Activated CD4-positive, alpha-beta T cell treated with anti-CD3 and anti-CD28 coated beads, Interleukin-2, amount 50 U/mL, for 1 hour (primary cell): ENCODE data around the gene SNPH.

ENCODE experiments used
- DNase-seq: peaks from one replicate; pipeline ENCODE4 v3.0.0-alpha.2; 2020

Gene SNPH

GRCh38 chr20:1287787-1288569 is 21.9 kb downstream of the SNPH start:
- no peak for DNase-seq

DNA sequence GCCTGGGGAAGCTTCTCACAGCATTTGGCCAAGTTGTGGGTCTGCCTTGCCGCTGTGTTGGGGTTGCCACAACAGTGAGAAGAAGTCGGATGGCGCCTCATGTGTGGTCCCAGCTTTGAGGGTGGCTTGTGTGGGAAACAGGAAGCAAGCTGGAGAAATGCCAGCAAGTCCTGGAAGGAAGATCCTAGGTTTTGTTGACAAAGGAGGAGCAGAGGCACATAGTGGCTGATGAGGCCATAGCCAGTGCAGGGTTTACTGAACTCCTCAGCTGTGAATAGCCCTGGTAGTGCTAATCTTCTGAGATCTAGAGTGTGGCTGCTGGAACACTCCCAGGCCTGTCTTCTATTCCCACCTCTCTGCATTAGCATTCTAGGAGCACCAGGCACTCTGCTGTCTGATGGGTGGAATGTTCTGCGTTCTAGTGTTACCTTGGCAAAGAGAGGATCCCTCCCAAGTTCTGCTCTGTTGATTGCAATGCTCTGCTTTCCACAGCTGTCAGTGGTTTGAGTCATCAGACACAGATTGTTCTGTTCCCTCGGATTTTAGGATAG is 25.2 kb downstream of the SNPH start:
- DNase-seq, result no peak

- no peak for DNase-seq
Measured at GRCh38 chr20:1292620-1293019, 26.5 kb downstream of the SNPH start.

GRCh38 chr20:1293641-1294379 is 27.7 kb downstream of the SNPH start:
- DNase-seq, result no peak

- no peak for DNase-seq
Measured at GRCh38 chr20:1294497-1294896, 28.4 kb downstream of the SNPH start.

- no peak for DNase-seq
Measured at GRCh38 chr20:1295276-1295930, 29.3 kb downstream of the SNPH start.

DNA sequence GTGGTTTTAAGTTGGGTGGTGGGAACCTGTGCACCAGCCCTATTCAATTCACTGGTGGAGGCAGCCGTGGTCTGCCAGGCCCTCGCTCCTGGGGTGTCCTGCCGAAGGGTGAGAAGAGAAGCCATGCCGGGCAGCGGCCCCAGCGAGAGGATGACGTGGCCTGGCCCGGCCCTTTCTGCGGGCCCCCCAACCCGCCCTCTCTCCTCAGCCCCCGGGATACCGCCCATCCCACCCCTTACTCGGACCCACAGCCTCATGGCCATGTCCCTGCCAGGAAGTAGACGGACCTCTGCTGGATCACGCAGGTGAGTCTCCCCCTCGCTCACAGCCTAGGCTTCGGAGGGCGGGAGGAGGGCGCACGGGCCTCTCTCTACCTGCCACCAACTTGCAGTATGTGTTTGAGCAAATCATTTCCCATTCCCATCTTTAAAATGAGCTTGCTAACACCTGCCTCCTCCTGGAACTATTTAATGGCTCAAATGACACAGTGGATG is 30.1 kb downstream of the SNPH start:
- no peak for DNase-seq

DNA sequence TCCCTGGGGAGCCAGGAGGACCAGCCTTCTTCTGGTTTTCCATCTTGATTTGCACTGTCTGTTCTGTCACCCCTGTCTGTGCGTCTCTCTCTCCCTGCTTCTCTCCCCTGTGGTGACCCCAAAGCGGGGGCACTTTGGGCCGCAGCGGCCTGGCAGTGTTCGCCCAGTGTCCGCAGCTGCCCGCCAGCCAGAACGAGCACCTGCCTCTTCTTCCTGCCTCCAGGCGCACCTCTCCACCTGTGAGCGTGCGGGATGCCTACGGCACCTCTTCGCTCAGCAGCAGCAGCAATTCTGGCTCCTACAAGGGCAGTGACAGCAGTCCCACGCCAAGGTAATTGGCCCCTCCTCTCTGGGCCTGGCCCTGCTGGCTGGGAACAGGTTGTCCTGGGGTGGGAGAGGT is 30.8 kb downstream of the SNPH start:
- DNase-seq, result no peak

GRCh38 chr20:1297486-1297885 is 31.4 kb downstream of the SNPH start:
- DNase-seq, result no peak

DNA sequence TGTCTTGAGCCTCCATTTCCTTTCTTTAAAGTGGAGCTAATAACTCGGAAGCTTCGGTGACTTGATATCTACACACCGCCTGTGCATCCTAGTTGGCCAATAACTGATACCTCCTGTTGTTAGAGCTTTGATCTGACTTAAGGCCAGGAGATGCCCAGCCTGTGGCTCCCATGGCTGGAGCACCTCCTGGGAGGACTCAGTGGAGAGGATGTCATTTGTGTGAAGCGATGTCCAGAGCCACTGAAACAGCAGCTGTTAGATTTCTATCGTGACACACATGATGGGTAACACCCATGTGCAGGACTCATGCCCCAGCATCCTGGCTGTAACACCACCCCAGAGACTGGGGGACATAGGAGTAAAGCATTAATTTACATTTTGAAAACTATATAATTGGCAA is 32.1 kb downstream of the SNPH start:
- no peak for DNase-seq

DNA sequence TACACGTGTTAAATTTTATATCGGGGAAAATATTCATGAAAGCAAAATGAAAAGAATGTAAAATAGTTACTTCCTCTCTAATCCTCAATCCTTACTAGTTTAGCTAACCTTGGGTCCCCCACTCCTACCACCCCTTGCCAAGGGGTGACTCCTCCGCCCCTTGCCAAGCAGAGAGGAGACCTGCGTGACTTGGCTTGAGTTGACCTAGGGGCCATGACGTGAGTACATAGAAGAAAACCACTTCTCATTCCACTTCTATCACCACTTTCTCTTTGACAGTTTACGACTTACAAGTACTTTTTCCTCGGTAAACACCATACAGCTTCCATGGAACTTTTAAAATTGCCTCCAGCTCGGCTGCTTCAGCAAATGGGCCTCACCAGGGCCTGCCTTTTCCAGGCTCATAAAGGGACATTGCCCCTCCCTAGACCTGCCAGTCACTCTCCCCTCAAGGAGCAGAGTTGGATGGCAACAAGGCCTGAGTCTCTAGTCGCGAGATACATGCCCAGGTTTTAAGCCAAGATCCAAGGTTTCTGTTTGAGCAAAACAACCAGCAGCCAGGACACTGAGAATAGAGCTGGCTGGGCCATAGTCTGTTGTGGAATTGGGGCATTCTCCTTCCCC is 32.9 kb downstream of the SNPH start:
- DNase-seq, result no peak

DNA sequence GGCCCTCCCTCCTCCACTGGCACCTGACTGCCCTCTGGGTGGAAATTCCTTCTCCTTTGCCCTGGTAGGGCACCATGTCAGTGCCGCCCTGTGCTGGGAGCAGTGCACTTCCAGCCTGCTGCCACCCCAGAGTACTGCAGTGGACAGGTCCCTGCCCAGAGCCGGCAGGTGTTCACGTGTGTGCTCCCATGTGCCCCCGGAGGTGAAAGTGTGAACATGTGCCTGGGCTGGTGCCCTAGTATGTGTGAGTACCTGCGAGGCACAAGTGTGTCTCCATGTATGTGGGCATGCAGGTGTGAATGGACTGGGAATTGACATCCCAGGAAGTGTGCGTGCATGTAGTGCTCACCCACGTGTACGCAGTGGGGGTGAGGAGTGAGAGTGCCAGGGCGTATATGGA is 33.4 kb downstream of the SNPH start:
- peak; percentile 42 for DNase-seq

DNA sequence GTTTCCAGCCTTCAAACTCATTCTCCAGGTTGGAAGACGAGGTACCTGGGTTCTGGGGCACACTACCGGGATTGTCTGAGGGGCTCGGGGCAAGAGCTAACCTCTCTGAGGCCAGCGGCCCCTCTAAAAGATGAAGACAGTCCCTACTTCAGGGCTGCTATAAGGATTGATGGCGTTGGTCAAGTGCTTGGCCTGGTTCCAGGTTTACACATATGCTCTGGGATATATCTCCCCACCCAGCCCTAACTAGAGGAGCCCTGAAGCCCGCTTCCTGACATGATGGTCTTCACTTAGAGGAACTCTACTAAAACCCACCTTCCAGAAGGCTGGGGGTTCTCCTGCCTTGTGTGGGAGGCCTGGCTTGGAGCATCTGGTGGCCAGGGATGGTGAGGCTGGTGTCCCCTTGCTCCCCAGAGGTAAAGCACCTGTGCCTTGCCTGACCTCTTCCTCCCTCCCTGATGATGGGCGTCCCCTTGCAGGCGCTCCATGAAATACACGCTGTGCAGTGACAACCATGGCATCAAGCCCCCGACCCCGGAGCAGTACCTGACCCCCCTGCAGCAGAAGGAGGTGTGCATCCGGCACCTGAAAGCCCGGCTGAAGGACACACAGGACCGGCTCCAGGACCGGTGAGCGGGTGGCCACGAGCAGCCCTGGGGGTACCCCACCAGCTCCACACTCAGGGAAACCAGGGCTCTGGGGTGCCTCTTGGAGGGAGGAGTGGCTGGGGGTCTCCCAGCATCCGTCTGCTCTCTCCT is 34.2 kb downstream of the SNPH start:
- DNase-seq, result no peak

GRCh38 chr20:1301031-1301529 is 35.0 kb downstream of the SNPH start:
- DNase-seq, result peak; percentile 38

DNA sequence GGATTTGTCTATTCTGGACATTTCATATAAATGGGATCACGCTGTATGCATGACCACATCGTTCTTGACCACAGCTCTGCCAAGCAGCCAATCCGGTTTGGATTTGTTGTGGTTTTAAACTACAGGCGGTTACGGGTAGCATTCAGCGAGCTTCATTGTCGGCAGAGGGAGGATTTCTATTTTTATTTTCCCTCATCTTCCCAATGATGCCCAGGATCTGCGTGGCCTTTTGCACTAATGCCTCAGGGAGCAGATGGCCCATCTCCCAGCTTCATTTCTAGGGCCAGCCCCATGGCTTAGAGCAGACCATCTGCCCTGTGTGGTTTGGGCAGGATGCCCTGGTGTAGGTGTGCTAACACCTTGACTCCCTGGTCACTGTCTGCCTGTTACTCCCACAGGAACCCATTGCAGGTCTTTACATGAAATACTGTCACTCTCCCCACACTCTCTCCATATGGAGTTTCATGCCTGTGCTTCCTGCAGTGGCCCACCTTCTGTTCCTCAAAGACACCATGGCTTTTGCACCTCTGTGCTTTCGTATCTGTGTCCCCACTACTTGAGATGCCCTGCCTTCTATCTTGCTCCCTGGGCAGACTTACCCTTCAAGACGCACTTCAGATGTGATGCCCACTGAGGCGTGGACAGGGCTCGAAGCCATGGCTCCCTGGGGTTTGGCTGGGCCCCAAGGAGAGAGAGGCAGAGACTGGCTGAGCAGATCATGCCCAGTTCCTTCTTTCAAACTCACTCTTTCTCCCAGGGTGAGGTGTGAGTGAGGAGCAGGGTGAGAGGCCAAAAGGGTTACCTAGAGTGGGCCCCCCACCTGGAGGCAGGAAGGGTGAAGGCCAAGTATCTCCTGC is 36.8 kb downstream of the SNPH start:
- no peak for DNase-seq

DNA sequence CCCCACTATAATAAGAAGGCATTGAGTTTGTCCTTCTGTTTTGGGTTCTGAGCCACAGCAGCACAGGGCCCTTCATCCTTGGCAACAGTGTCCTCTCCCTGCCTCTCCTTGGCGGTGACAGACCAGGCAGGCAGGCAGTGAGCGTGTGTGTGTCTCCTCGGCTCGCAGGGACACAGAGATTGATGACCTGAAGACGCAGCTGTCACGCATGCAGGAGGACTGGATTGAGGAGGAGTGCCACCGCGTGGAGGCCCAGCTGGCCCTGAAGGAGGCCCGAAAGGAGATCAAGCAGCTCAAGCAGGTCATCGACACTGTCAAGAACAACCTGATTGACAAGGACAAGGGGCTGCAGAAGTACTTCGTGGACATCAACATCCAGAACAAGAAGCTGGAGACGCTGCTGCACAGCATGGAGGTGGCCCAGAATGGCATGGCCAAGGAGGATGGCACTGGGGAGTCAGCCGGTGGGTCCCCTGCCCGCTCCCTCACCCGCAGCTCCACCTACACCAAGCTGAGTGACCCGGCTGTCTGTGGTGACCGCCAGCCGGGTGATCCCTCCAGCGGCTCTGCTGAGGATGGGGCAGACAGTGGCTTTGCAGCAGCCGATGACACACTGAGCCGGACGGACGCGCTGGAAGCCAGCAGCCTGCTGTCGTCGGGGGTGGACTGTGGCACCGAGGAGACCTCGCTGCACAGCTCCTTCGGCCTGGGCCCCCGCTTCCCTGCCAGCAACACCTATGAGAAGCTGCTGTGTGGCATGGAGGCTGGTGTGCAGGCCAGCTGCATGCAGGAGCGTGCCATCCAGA is 38.8 kb downstream of the SNPH start:
- DNase-seq, result no peak

DNA sequence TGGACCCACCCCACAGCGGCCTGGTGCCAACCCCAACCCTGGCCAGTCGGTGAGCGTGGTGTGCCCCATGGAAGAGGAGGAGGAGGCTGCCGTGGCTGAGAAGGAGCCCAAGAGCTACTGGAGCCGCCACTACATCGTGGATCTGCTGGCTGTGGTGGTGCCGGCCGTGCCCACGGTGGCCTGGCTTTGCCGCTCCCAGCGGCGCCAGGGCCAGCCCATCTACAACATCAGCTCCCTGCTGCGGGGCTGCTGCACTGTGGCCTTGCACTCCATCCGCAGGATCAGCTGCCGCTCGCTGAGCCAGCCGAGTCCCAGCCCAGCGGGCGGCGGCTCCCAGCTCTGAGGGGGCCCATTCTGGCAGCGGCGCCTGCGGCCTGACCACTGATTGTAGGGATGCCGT is 39.6 kb downstream of the SNPH start:
- no peak for DNase-seq

GRCh38 chr20:1306316-1307135 is 40.4 kb downstream of the SNPH start:
- DNase-seq, result no peak

DNA sequence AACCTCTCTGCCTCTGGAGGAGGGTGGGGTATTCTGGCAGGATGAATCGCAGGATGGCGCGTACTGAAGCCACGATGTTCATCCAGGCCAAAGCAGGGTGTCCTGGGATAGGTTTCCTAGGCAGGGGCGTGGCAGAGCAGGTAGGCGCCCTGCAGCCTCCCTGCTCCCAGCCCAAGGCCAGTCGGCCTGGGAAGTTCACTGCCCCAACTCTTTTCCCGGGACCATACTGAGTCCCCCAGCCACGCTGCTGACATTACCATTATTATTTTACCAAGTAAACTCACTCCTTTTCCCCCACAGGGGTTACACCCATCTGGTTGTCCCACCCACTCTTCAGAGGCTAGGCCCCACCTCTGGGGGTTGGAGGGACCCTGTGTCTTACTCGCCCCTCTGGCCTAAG is 41.1 kb downstream of the SNPH start:
- DNase-seq, result no peak
